SK-N-SH (cell line): ENCODE measurements around the gene ST6GALNAC3. TPM values are rescaled to one million over a fixed set of nuclear protein-coding genes. Genes with fewer than 3 reads are reported as not detected.

ENCODE experiments used
- CTCF ChIA-PET: fragments of 300-600, 350-600 bp; formaldehyde crosslinking; extraction: SDS; loops from one replicate; lab custom pipeline; 2021; lab: Yijun Ruan, JAX
- POLR2A ChIA-PET: fragments of 350-600 bp; sonication (Branson Sonifier 250); formaldehyde crosslinking; extraction: SDS; loops from one replicate; lab custom pipeline; 2020; ENCODE audit warnings: antibody characterized with exemption, inconsistent platforms; lab: Yijun Ruan, JAX
- DNase-seq: peaks from one replicate; pipeline ENCODE4 v3.0.0; 2012
- H2AFZ ChIP-seq: fragments of 200-600 bp; sonication (generic); 2 replicates; pipeline ENCODE4 v1.8.1; 2016; ENCODE audit warnings: antibody characterized with exemption, mild to moderate bottlenecking, low read depth
- H3F3A ChIP-seq: fragments of 200-600 bp; sonication (generic); replicated peaks from 2 replicates; pipeline ENCODE3; 2016; ENCODE audit warnings: antibody characterized with exemption, mild to moderate bottlenecking; ENCODE audit not compliant: insufficient read depth
- H3K27ac ChIP-seq, 2 experiments: fragments of 200-500 bp in 1 of 2; fragments of 200-600 bp in 1 of 2; sonication (Bioruptor generic) in 1 of 2; sonication (generic), shearing (Covaris generic) in 1 of 2; 2 replicates each; pipeline versions ENCODE4 v1.5.1 to v1.6.1; 2014 to 2016; ENCODE audit warnings: low read depth in 2 of 2, inconsistent platforms in 1 of 2, low read length in 1 of 2, mild to moderate bottlenecking in 1 of 2, mixed read lengths in 1 of 2
- H3K27me3 ChIP-seq: fragments of 200-600 bp; sonication (generic), shearing (Covaris generic); 2 replicates; pipeline ENCODE4 v1.6.1; 2016; ENCODE audit warnings: mixed run types; ENCODE audit not compliant: insufficient read depth
- H3K36me3 ChIP-seq, 2 experiments: fragments of 200-500 bp in 1 of 2; fragments of 200-600 bp in 1 of 2; sonication (Bioruptor generic) in 1 of 2; sonication (generic) in 1 of 2; replicated peaks in 1 of 2; 2 replicates each; pipeline versions ENCODE3 to v1.5.1; 2014 to 2016; ENCODE audit warnings: low read length in 1 of 2, mild to moderate bottlenecking in 1 of 2; ENCODE audit not compliant: insufficient read depth in 2 of 2, control insufficient read depth in 1 of 2
- H3K4me1 ChIP-seq, 2 experiments: fragments of 200-500 bp in 1 of 2; fragments of 200-600 bp in 1 of 2; sonication (Bioruptor generic) in 1 of 2; sonication (generic), shearing (Covaris generic) in 1 of 2; 2 replicates each; pipeline versions ENCODE4 v1.5.1 to v1.6.1; 2014 to 2016; ENCODE audit warnings: low read depth in 1 of 2, low read length in 1 of 2, mixed run types in 1 of 2; ENCODE audit not compliant: insufficient read depth in 2 of 2, control insufficient read depth in 1 of 2
- H3K4me2 ChIP-seq: fragments of 200-600 bp; sonication (generic), shearing (Covaris generic); 2 replicates; pipeline ENCODE4 v1.6.1; 2017; ENCODE audit warnings: mixed run types
- H3K4me3 ChIP-seq, 2 experiments: fragments of 200-500 bp in 1 of 2; fragments of 200-600 bp in 1 of 2; sonication (Bioruptor generic) in 1 of 2; sonication (generic), shearing (Covaris generic) in 1 of 2; 2 replicates each; pipeline versions ENCODE4 v1.5.1 to v1.8.1; 2014 to 2016; ENCODE audit warnings: low read depth in 2 of 2, inconsistent platforms in 1 of 2, low read length in 1 of 2, mild to moderate bottlenecking in 1 of 2, mixed read lengths in 1 of 2, moderate library complexity in 1 of 2
- H3K79me2 ChIP-seq: fragments of 200-600 bp; sonication (generic); 2 replicates; pipeline ENCODE4 v1.8.1; 2017; ENCODE audit warnings: mild to moderate bottlenecking; ENCODE audit not compliant: insufficient read depth
- H3K9ac ChIP-seq: fragments of 200-600 bp; sonication (generic); 2 replicates; pipeline ENCODE4 v1.6.1; 2017; ENCODE audit warnings: mixed run types
- H3K9me2 ChIP-seq: fragments of 200-600 bp; sonication (generic); 2 replicates; pipeline ENCODE4 v1.6.1; 2017; ENCODE audit warnings: mixed run types
- H3K9me3 ChIP-seq: fragments of 200-600 bp; sonication (generic); 2 replicates; pipeline ENCODE4 v1.6.1; 2017; ENCODE audit warnings: mixed run types, mild to moderate bottlenecking, moderate library complexity
- H4K20me1 ChIP-seq: fragments of 200-600 bp; sonication (generic); 2 replicates; pipeline ENCODE4 v1.6.1; 2017; ENCODE audit warnings: mild to moderate bottlenecking, mixed run types; ENCODE audit not compliant: insufficient read depth
- CHD2 ChIP-seq: fragments of 150-350 bp; IDR thresholded peaks from 2 replicates; pipeline ENCODE4 v1.6.1; 2018; ENCODE audit warnings: low read length; ENCODE audit not compliant: partially characterized antibody
- EP300 ChIP-seq, 2 experiments: IDR thresholded peaks; 2 replicates each; pipeline versions ENCODE4 v1.4.0 to v1.6.1; 2012; ENCODE audit warnings: borderline replicate concordance in 1 of 2, low read depth in 1 of 2, low read length in 1 of 2
- EZH2phosphoT487 ChIP-seq: fragments of 200-600 bp; sonication (generic); IDR thresholded peaks from 2 replicates; pipeline ENCODE4 v1.6.1; 2017; ENCODE audit warnings: low read depth, mixed run types, mild to moderate bottlenecking, antibody characterized with exemption, moderate library complexity, borderline replicate concordance
- FOXJ3 ChIP-seq: sonication (generic); formaldehyde crosslinking; IDR thresholded peaks from 2 replicates; pipeline ENCODE4 v1.5.1; 2020; ENCODE audit warnings: mild to moderate bottlenecking, missing genetic modification reagents
- GABPA ChIP-seq: IDR thresholded peaks from 2 replicates; pipeline ENCODE4 v1.4.0; 2012; ENCODE audit warnings: low read depth, mild to moderate bottlenecking
- GATA2 ChIP-seq: sonication (generic); formaldehyde crosslinking; IDR thresholded peaks from 2 replicates; pipeline ENCODE4 v1.5.0; 2020; ENCODE audit warnings: mild to moderate bottlenecking, missing genetic modification reagents
- JUND ChIP-seq: IDR thresholded peaks from 2 replicates; pipeline ENCODE4 v1.4.0; 2012
- MEF2A ChIP-seq: IDR thresholded peaks from 2 replicates; pipeline ENCODE4 v1.4.0; 2012; ENCODE audit warnings: low read depth, borderline replicate concordance
- NRF1 ChIP-seq: IDR thresholded peaks from 2 replicates; pipeline ENCODE4 v1.6.1; 2012; ENCODE audit warnings: low read depth, mild to moderate bottlenecking, low read length
- SIN3A ChIP-seq: IDR thresholded peaks from 2 replicates; pipeline ENCODE4 v1.6.1; 2012; ENCODE audit warnings: low read depth, mild to moderate bottlenecking, low read length, moderate library complexity, borderline replicate concordance
- SMC3 ChIP-seq: IDR thresholded peaks from 2 replicates; pipeline ENCODE4 v1.6.1; 2012; ENCODE audit warnings: low read depth, low read length, improper control_type of control experiment
- TAF1 ChIP-seq: IDR thresholded peaks from 2 replicates; pipeline ENCODE4 v1.6.1; 2012; ENCODE audit warnings: low read depth, mild to moderate bottlenecking, low read length, moderate library complexity, borderline replicate concordance
- YY1 ChIP-seq: IDR thresholded peaks from 2 replicates; pipeline ENCODE4 v1.4.0; 2012; ENCODE audit warnings: low read depth, mild to moderate bottlenecking
- WGBS: methylation state at CpG from one replicate; pipeline ENCODE4 v1.1.6; 2017; ENCODE audit warnings: low lambda C conversion rate; 5-methylcytosine and 5-hydroxymethylcytosine counted together
- polyA plus RNA-seq, 3 experiments: library from polyadenylated mRNA; depleted of rRNA; stranded (reverse); fragments of >200 nt; gene quantifications; 2 replicates each; pipeline ENCODE4 v1.2.3, GENCODE V29; 2012
- TF ChIP-seq, protein P1 (sequence below): IDR thresholded peaks from 2 replicates; pipeline ENCODE4 v1.4.0; 2012; ENCODE audit warnings: low read depth, borderline replicate concordance
- TF ChIP-seq, protein P2 (sequence below): fragments of 150-350 bp; IDR thresholded peaks from 2 replicates; pipeline ENCODE4 v1.6.1; 2017; ENCODE audit warnings: antibody characterized with exemption, low read length, low read depth, borderline replicate concordance
- TF ChIP-seq, protein P3 (sequence below): fragments of 150-350 bp; IDR thresholded peaks from 2 replicates; pipeline ENCODE4 v1.6.1; 2016; ENCODE audit warnings: mild to moderate bottlenecking, low read depth, low read length
- TF ChIP-seq, protein P4 (sequence below): IDR thresholded peaks from 2 replicates; pipeline ENCODE4 v1.6.1; 2012; ENCODE audit warnings: mild to moderate bottlenecking, low read depth, low read length, moderate library complexity

Gene ST6GALNAC3
- polyA plus RNA-seq, 1 of the 3 experiments (the other 2 are of a cell fraction) = 8.1 TPM

DNA sequence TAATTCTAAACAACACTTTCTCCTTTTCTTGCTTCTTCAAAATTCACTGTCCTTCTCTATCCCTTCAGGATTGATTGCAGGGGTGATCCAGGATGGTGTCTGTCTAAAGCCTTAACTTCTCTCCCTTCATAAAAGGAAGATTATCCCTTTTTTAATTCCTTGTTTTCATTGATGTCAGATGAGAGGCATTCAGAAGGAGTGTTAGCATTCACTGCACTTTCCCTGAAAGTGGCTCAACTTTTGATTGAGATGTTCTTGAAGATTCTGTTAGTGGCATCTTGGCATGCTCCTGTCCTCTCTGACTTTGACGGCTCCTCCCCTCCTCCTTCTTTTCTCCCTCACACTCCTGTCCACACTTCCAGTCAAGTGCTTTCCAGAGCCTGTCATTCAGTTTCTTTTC, 71.6 kb downstream of the ST6GALNAC3 start:
- no peak for TF ChIP-seq FOXJ3
- no peak for TF ChIP-seq GABPA
- no peak for TF ChIP-seq MEF2A
- no peak for TF ChIP-seq SMC3
- TF ChIP-seq EP300 (IDR thresholded peaks at IDR 0.05; ENCODE audit: borderline replicate concordance in 1 of 2, low read depth in 1 of 2, low read length in 1 of 2) = no peak
- no peak for TF ChIP-seq GATA2 (CRISPR knock-in tag)
- TF ChIP-seq, protein P1, sequence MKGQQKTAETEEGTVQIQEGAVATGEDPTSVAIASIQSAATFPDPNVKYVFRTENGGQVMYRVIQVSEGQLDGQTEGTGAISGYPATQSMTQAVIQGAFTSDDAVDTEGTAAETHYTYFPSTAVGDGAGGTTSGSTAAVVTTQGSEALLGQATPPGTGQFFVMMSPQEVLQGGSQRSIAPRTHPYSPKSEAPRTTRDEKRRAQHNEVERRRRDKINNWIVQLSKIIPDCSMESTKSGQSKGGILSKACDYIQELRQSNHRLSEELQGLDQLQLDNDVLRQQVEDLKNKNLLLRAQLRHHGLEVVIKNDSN = no peak
- TF ChIP-seq, protein P2, sequence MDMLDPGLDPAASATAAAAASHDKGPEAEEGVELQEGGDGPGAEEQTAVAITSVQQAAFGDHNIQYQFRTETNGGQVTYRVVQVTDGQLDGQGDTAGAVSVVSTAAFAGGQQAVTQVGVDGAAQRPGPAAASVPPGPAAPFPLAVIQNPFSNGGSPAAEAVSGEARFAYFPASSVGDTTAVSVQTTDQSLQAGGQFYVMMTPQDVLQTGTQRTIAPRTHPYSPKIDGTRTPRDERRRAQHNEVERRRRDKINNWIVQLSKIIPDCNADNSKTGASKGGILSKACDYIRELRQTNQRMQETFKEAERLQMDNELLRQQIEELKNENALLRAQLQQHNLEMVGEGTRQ = no peak
- no peak for TF ChIP-seq SIN3A
- no peak for TF ChIP-seq TAF1
- TF ChIP-seq YY1 = no peak
- TF ChIP-seq, protein P3, sequence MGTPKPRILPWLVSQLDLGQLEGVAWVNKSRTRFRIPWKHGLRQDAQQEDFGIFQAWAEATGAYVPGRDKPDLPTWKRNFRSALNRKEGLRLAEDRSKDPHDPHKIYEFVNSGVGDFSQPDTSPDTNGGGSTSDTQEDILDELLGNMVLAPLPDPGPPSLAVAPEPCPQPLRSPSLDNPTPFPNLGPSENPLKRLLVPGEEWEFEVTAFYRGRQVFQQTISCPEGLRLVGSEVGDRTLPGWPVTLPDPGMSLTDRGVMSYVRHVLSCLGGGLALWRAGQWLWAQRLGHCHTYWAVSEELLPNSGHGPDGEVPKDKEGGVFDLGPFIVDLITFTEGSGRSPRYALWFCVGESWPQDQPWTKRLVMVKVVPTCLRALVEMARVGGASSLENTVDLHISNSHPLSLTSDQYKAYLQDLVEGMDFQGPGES = no peak
- TF ChIP-seq, protein P4, sequence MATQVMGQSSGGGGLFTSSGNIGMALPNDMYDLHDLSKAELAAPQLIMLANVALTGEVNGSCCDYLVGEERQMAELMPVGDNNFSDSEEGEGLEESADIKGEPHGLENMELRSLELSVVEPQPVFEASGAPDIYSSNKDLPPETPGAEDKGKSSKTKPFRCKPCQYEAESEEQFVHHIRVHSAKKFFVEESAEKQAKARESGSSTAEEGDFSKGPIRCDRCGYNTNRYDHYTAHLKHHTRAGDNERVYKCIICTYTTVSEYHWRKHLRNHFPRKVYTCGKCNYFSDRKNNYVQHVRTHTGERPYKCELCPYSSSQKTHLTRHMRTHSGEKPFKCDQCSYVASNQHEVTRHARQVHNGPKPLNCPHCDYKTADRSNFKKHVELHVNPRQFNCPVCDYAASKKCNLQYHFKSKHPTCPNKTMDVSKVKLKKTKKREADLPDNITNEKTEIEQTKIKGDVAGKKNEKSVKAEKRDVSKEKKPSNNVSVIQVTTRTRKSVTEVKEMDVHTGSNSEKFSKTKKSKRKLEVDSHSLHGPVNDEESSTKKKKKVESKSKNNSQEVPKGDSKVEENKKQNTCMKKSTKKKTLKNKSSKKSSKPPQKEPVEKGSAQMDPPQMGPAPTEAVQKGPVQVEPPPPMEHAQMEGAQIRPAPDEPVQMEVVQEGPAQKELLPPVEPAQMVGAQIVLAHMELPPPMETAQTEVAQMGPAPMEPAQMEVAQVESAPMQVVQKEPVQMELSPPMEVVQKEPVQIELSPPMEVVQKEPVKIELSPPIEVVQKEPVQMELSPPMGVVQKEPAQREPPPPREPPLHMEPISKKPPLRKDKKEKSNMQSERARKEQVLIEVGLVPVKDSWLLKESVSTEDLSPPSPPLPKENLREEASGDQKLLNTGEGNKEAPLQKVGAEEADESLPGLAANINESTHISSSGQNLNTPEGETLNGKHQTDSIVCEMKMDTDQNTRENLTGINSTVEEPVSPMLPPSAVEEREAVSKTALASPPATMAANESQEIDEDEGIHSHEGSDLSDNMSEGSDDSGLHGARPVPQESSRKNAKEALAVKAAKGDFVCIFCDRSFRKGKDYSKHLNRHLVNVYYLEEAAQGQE = no peak
- TF ChIP-seq NRF1 = no peak
- TF ChIP-seq EZH2phosphoT487 = no peak
- TF ChIP-seq JUND = no peak
- TF ChIP-seq CHD2 = no peak
- no peaks in the 10 kb centered on the region for H3K79me2 ChIP-seq
- H3K9me3 ChIP-seq = no peaks in the 10 kb centered on the region
- H4K20me1 ChIP-seq = no peaks in the 10 kb centered on the region
- CTCF ChIA-PET = interaction anchor here (1.0 kb wide), 1 partner anchor 8 kb away, joined by 3 read pairs; no protein-coding TSS in a partner anchor
- 82% methylated on average over 1 of the region's 1 CpG for WGBS
- no peak for DNase-seq
- H3K27me3 ChIP-seq = no peaks in the 10 kb centered on the region
- peaks cover 0 to 7% of the 10 kb centered on the region in 2 experiments; a peak in 1 of 4 replicates for H3K4me1 ChIP-seq
- H3K27ac ChIP-seq = no peak overlapping the region
- H3F3A ChIP-seq = no peaks in the 10 kb centered on the region
- POLR2A ChIA-PET = no interaction called here
- no peak overlapping the region for H2AFZ ChIP-seq
- no peak overlapping the region for H3K4me2 ChIP-seq
- no peak overlapping the region for H3K4me3 ChIP-seq
- no peaks in the 10 kb centered on the region for H3K9me2 ChIP-seq
- H3K36me3 ChIP-seq = no peaks in the 10 kb centered on the region
- no peak overlapping the region for H3K9ac ChIP-seq
